ENCODE results near the gene HOGA1. TPM values are rescaled to one million over a fixed set of nuclear protein-coding genes. Genes with fewer than 3 reads are reported as not detected.
"Not testable (repeated sequence)": the region's sequence is repeated elsewhere in the genome, so short reads cannot be mapped to it uniquely, and the experiment has no call there.

The HOGA1 gene
- polyA plus RNA-seq, 3 donors from 2014 or later, result not detected

DNA sequence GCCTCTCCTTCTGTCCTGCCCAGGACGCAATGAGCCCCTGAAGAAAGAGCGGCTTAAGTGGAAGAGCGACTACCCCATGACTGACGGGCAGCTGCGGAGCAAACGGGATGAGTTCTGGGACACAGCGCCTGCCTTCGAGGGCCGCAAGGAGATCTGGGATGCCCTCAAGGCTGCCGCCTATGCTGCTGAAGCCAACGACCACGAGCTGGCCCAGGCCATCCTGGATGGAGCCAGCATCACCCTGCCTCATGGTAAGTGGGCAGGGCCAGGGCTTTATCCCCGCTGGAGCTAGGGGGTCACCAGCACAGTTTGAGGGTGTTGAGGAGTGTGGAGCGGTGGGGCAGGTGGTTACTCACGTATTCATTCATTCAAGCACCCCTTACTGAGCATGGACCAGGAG, 16.3 kb upstream of the HOGA1 start:
- H3K27ac Mint-ChIP-seq, result no peak overlapping the region
- H3K4me1 Mint-ChIP-seq, result no peaks in the 10 kb centered on the region
- H3K36me3 Mint-ChIP-seq, result no peaks in the 10 kb centered on the region
- no peaks in the 10 kb centered on the region for H3K9me3 Mint-ChIP-seq
- no peak overlapping the region for H3K4me3 Mint-ChIP-seq
- peaks cover 0 to 3% (median 0%) of the 10 kb centered on the region in 3 donors for H3K27me3 Mint-ChIP-seq (ENCODE audit: low read depth in 3 of 3)
- DNase-seq, result no peak

DNA sequence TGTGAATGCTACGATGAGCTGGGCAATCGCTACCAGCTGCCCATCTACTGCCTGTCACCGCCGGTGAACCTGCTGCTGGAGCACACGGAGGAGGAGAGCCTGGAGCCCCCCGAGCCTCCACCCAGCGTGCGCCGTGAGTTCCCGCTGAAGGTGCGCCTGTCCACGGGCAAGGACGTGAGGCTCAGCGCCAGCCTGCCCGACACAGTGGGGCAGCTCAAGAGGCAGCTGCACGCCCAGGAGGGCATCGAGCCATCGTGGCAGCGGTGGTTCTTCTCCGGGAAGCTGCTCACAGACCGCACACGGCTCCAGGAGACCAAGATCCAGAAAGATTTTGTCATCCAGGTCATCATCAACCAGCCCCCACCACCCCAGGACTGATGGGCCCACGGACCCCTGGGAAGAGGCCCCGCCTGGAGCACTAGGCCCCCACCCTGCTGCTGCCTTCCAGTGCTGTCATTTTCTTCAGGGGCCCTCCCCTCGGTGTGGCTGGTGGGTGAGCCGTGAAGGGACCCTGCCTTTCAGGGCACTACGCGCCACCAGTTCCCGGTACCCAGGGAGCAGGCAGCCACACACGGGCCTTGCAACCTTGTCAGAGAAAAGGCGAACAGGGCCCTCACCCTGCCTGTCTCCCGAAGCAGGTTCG, 13.9 kb upstream of the HOGA1 start:
- Mint-ChIP-seq H3K27me3 (ENCODE audit: low read depth in 3 of 3) (peaks cover 0 to 2% (median 0%) of the 10 kb centered on the region in 3 donors), H3K9me3 (no peaks in the 10 kb centered on the region), H3K36me3 (no peaks in the 10 kb centered on the region), H3K4me1 (no peaks in the 10 kb centered on the region), H3K4me3 (no peak overlapping the region), H3K27ac (no peak overlapping the region)
- DNase-seq, result no peak

DNA sequence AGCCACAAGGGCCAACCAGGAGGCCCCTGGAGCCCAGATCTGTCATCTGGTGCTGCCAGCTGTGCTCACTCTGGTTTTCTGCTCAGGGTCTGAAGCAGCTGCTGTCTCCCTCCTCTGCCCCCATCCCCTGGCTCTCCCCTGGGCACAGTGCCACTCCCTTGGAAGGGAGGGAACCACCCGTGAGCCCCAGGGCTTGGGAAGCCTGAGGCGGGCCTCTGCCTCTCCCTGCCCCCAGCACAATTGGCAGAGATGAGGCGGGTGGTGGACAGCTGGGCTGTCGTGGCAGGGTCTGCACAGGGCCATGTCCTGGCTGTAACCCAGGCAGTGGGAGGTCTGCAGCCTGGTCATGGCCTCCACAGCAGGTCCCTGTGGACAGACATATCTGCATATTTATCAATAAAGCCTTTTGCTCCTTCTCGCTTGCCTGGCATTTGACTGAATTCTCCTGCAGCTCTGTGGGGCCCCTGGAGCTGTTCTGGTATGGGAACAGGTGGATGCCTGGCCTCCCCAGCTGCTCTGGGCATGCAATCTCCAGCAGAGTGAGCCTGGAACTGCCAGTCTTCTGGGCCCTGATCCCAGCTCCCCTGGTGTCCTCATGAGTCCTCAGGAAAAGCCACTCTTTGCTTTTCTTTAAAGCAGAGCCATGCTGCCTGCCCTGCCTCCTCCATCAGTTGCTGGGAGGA, 13.3 kb upstream of the HOGA1 start:
- no peaks in the 10 kb centered on the region for H3K36me3 Mint-ChIP-seq
- H3K27ac Mint-ChIP-seq, result no peak overlapping the region
- H3K4me3 Mint-ChIP-seq, result no peak overlapping the region
- no peaks in the 10 kb centered on the region for H3K9me3 Mint-ChIP-seq
- no peak for DNase-seq
- peaks cover 0 to 2% (median 0%) of the 10 kb centered on the region in 3 donors for H3K27me3 Mint-ChIP-seq (ENCODE audit: low read depth in 3 of 3)
- no peaks in the 10 kb centered on the region for H3K4me1 Mint-ChIP-seq

DNA sequence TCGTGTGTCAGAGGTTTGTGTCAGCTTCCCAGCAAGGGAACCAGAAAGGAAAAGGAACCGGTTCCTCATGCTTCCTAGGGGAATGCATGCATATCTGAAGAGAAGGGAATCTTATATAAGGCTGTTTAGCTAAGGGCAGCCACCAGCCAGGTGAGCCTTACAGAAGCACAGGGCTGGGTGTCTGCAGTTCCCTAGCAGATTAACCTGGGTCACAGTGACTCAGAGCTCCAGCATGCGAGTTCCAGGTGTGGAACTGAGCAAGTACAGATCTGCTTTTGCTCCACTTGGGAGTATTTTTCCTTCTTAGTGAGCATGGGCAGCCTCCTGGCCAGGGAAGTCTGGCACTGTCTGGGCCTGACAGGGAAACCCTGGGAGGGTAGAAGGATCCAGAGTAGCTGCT, 12.6 kb upstream of the HOGA1 start:
- H3K4me1 Mint-ChIP-seq, result no peaks in the 10 kb centered on the region
- no peaks in the 10 kb centered on the region for H3K9me3 Mint-ChIP-seq
- DNase-seq, result no peak
- H3K36me3 Mint-ChIP-seq, result no peaks in the 10 kb centered on the region
- peaks cover 0 to 2% (median 0%) of the 10 kb centered on the region in 3 donors for H3K27me3 Mint-ChIP-seq (ENCODE audit: low read depth in 3 of 3)
- H3K27ac Mint-ChIP-seq, result no peak overlapping the region
- no peak overlapping the region for H3K4me3 Mint-ChIP-seq

DNA sequence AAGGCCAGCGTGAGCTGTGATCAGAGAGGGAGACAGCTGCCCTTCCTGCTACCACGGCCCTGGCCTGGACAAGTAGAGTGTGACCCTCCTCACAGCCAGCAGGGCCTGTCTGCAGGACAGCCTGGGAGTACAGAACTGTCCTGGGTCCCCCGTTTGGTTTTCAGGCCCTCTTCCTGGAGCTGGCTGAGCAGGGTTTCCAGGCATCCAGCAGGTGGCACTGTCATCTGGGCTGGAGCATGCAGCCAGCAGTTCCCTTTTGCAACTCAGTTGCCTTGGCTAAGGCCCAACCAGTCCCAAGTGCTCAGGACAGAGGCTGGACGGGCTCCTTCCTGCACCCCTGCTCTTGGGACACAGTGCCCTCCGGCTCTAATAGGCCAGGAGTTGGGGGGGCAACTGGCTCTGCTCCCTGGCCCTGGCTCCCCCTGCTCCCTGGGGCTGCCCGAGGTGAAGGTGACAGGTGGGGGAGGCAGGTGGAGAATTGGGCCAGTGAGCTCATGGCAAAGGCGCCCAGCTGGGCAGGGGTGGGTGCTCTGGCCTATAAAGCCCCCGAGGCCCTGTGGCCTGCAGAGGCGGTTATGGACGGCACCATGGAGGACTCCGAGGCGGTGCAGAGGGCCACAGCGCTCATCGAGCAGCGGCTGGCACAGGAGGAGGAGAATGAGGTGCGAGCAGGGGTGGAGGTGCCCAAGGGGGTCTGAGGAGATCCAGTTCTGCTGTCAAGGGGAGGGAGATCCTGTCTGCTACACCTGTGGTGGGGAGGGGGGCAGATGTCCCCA, 11.8 kb upstream of the HOGA1 start, which contains the start of gene ANKRD2:
ANKRD2 (plus strand) TSS at position 566 of the 776 bp plus-strand sequence; CDS start at position 576, 10 bp downstream.
- H3K4me1 Mint-ChIP-seq, result no peaks in the 10 kb centered on the region
- peak within 1 kb of the TSS in 1 of 6 donors; percentile 74 for H3K27ac Mint-ChIP-seq
- H3K36me3 Mint-ChIP-seq, result no peaks in the 10 kb centered on the region
- no peaks in the 10 kb centered on the region for H3K9me3 Mint-ChIP-seq
- peak; percentile 51 to 65 (median 61) for DNase-seq
- no peak within 1 kb of the TSS for H3K4me3 Mint-ChIP-seq
- peaks cover 0 to 2% (median 0%) of the 10 kb centered on the region in 3 donors for H3K27me3 Mint-ChIP-seq (ENCODE audit: low read depth in 3 of 3)

DNA sequence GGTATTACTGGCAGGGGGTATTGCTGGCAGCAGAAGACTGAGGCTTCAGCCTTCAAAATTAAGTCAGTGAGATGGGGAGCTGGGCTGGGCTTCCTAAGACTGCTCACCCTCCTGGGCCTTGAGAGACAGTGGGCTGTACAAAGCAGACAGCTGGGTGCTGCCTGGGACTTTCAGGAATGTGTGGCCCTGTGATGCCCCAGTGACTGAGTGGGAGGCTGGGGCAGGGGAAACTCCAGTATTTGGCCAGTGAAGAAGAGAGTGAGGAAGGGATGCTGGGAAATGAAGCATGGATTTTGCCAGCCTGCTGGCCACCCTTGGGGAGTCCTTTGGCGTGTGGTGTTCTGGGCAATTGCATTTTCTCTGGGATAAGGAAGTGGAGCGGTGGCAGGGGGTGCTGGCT, 11.2 kb upstream of the HOGA1 start:
- Mint-ChIP-seq H3K4me1 (no peaks in the 10 kb centered on the region), H3K9me3 (no peaks in the 10 kb centered on the region), H3K27ac (peak overlapping the region in 1 of 6 donors; percentile 74), H3K36me3 (no peaks in the 10 kb centered on the region), H3K27me3 (ENCODE audit: low read depth in 3 of 3) (peaks cover 0 to 2% (median 0%) of the 10 kb centered on the region in 3 donors), H3K4me3 (no peak overlapping the region)
- DNase-seq, result no peak

DNA sequence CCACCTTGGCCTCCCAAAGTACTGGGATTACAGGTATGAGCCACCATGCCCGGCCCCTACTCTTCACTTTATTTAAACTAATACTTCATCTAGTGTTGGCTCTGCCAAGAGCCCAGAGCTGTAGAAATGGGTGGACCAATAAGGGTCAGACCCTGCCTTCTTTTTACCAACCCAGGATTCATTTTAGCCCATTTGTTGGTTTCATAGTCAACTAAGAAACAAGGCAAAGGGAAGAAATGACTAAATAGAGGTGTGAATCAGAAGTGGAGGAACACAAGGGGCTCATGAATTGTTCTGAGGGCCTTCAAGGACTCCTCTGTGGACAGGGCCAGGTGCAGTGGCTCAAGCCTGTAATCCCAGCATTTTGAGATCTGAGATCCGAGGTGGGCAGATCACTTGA, 10.5 kb upstream of the HOGA1 start:
- no peaks in the 10 kb centered on the region for H3K9me3 Mint-ChIP-seq
- H3K4me1 Mint-ChIP-seq, result no peaks in the 10 kb centered on the region
- no peak overlapping the region for H3K27ac Mint-ChIP-seq
- no peak for DNase-seq
- no peaks in the 10 kb centered on the region for H3K36me3 Mint-ChIP-seq
- H3K27me3 Mint-ChIP-seq (ENCODE audit: low read depth in 3 of 3), result peaks cover 0 to 2% (median 0%) of the 10 kb centered on the region in 3 donors
- no peak overlapping the region for H3K4me3 Mint-ChIP-seq

DNA sequence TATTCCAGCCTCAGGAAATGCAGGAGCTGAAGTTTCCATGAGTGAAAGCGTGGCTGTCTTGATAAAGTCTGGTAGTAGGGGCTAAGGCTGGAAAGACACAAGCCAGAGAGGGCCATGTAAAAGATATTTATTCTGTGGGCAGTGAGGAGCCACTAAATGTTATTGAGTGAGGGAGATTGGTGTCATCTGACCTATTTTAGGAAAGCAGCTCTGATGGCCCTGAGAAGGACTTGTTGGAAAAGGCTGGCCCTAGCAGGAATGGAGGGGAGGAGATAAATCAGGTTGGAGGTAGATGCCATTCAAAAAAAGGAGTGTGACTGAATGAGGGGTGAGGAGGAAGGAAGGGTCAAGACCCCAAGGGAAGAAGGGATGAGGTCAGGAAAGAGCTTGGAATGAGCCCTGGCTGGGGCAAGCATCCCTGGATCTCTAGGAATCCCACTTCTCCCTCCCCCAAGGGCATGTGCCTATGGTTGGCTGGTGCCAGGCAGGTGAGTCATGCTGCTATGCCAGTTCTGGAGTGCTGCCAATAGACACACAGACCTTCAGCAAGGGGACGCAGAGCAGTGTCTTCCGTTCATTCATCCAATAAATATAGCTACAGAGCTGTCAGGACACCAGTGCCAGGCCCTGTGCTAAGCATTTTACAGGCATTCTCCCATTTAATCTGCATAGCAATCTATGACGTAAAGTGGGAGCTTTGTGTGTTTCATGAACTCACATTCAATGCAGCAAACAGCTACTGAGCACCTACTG, 9.6 kb upstream of the HOGA1 start:
- Mint-ChIP-seq H3K36me3 (no peaks in the 10 kb centered on the region), H3K4me3 (no peak overlapping the region), H3K4me1 (no peaks in the 10 kb centered on the region), H3K27me3 (ENCODE audit: low read depth in 3 of 3) (peaks cover 0 to 2% (median 0%) of the 10 kb centered on the region in 3 donors), H3K9me3 (no peaks in the 10 kb centered on the region), H3K27ac (peak overlapping the region in 1 of 6 donors; percentile 7)
- DNase-seq, result no peak

DNA sequence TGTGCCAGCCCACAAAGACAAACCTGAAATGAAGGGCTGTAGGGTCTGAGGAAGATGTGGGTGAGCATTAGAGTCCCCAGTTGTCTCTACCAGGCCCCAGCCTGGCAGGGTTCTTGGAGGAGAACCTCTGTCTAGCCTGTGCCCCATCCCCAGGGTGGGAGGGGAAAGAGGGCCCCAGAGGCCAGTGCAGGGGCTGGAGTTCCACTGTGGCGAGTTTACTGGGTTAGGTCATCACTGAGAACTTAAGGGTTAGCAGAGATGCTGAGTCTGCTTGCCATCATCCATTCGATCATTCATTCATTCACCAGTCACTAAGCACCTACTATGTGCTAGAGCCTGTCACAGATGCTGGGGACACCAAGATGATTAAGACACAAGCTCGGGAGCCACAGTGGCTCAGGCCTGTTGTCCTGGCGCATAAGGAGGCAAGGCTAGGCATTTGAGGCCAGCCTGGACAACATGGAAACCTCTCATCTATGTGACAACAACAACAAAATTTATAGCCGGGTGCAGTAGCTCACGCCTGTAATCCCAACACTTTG, 9.0 kb upstream of the HOGA1 start:
- DNase-seq, result no peak
- Mint-ChIP-seq H3K4me3 (no peak overlapping the region), H3K27me3 (ENCODE audit: low read depth in 3 of 3) (peaks cover 0 to 2% (median 0%) of the 10 kb centered on the region in 3 donors), H3K36me3 (no peaks in the 10 kb centered on the region), H3K9me3 (no peaks in the 10 kb centered on the region), H3K27ac (no peak overlapping the region), H3K4me1 (no peaks in the 10 kb centered on the region)

DNA sequence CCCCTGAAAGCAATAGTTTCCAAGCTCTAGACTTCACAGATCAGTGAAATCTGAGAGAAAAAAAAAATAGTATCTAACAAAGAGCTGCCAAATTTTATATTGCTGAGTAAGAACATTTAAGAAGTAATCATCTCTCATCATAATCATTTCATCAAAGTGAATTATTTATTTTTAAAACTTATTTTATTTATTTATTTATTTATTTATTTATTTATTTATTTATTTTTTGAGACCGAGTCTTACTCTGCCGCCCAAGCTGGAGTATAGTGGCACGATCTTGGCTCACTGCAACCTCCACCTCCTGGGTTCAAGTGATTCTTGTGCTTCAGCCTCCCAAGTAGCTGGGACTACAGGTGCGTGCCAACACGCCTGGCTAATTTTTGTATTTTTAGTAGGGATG, 7.7 kb upstream of the HOGA1 start:
- H3K4me3 Mint-ChIP-seq; H3K27me3 Mint-ChIP-seq (ENCODE audit: low read depth in 3 of 3); H3K4me1 Mint-ChIP-seq; H3K36me3 Mint-ChIP-seq; H3K9me3 Mint-ChIP-seq; DNase-seq; H3K27ac Mint-ChIP-seq: not testable (repeated sequence)

DNA sequence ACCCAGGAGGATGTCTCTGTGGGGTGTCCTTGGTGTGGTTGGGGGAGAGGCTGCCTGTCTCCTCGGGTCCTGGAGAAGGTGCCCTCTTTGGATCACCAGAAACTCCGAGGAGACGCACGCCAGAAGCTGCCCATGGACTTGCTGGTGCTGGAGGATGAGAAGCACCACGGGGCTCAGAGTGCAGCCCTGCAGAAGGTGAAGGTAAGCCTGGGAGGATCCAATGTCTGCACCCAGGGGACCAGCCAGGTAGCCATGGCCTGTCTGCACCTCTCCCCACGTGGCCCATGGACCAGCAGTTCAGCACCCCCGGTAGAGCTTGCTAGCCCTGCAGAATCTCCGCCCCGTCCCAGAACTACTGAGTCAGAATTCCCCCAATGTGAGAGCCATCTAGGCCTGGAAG, 6.5 kb upstream of the HOGA1 start:
- H3K4me1 Mint-ChIP-seq, result no peaks in the 10 kb centered on the region
- no peak for DNase-seq
- no peaks in the 10 kb centered on the region for H3K36me3 Mint-ChIP-seq
- H3K27me3 Mint-ChIP-seq (ENCODE audit: low read depth in 3 of 3), result peaks cover 0 to 4% (median 4%) of the 10 kb centered on the region in 3 donors
- no peaks in the 10 kb centered on the region for H3K9me3 Mint-ChIP-seq
- H3K4me3 Mint-ChIP-seq, result no peak overlapping the region
- no peak overlapping the region for H3K27ac Mint-ChIP-seq

DNA sequence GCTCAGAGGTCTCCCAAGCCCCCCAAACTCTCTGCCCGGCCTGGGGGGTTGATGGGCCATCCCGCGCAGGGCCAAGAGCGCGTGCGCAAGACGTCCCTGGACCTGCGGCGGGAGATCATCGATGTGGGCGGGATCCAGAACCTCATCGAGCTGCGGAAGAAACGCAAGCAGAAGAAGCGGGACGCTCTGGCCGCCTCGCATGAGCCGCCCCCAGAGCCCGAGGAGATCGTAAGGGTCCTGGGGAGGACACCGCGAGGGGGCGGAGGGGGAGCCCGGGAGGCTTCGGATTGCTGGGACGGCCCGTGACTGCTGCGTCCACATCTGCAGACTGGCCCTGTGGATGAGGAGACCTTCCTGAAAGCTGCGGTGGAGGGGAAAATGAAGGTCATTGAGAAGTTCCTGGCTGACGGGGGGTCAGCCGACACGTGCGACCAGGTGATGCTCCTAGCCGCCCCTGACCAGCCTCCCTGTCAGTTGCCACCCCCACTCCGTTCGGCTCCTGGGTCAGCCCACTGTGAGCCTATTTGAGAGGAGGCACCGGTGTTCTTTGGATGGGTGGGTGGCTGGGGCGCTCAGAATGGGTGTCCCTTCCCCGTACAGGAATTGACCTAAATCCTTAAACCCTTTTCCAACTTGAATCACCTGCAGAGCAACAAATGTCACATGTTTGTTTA, 5.9 kb upstream of the HOGA1 start:
- no peaks in the 10 kb centered on the region for H3K9me3 Mint-ChIP-seq
- no peak for DNase-seq
- peaks cover 0 to 5% (median 4%) of the 10 kb centered on the region in 3 donors for H3K27me3 Mint-ChIP-seq (ENCODE audit: low read depth in 3 of 3)
- H3K4me3 Mint-ChIP-seq, result no peak overlapping the region
- H3K36me3 Mint-ChIP-seq, result no peaks in the 10 kb centered on the region
- H3K27ac Mint-ChIP-seq, result no peak overlapping the region
- H3K4me1 Mint-ChIP-seq, result no peaks in the 10 kb centered on the region
